ENCODE results near the gene SSTR5. TPM values are rescaled to one million over a fixed set of nuclear protein-coding genes. Genes with fewer than 3 reads are reported as not detected.
A peak's percentile ranks its signal among the peaks of the same experiment; 100 is the strongest.

Gene SSTR5
- total RNA-seq, 4 donors from 2014 or later: not detected

GRCh38 chr16:1077877-1078578, 5.5 kb downstream of the SSTR5 start:
- Histone ChIP-seq H3K4me1 (peaks cover 17 to 33% (median 19%) of the 10 kb centered on the region in 3 donors), H3K27me3 (peaks cover 0 to 99% (median 8%) of the 10 kb centered on the region in 4 donors), H3K36me3 (no peaks in the 10 kb centered on the region), H3K9me3 (peaks cover 0 to under 1% (median 0%) of the 10 kb centered on the region in 3 donors), H3K27ac (no peak overlapping the region), H3K4me3 (peak overlapping the region in 1 of 4 donors; percentile 28)
- TF ChIP-seq CTCF (IDR thresholded peaks at IDR 0.05): no peak
- DNase-seq: no peak
- intact Hi-C loops (cut with DNase I): no loop called here
- WGBS, 2 donors: 25 to 45% methylated on average over 4 to 11 of the region's 36 CpGs

GRCh38 chr16:1078579-1079021, 6.1 kb downstream of the SSTR5 start:
- TF ChIP-seq POLR2A (IDR thresholded peaks at IDR 0.05) (no peak), CTCF (IDR thresholded peaks at IDR 0.05) (no peak)
- H3K4me3 ChIP-seq: peak overlapping the region in 1 of 4 donors; percentile 28
- 0 to 30% methylated on average over 11 to 14 of the region's 28 CpGs for WGBS, 2 donors
- H3K27me3 ChIP-seq: peaks cover 0 to 99% (median 5%) of the 10 kb centered on the region in 4 donors
- intact Hi-C loops (cut with DNase I): no loop called here
- H3K9me3 ChIP-seq: peaks cover 0 to 6% (median 0%) of the 10 kb centered on the region in 3 donors
- DNase-seq: no peak
- no peak overlapping the region for H3K27ac ChIP-seq
- H3K4me1 ChIP-seq: peaks cover 19 to 38% (median 23%) of the 10 kb centered on the region in 3 donors
- no peaks in the 10 kb centered on the region for H3K36me3 ChIP-seq

- no peak for DNase-seq
- TF ChIP-seq POLR2A (IDR thresholded peaks at IDR 0.05): no peak
- TF ChIP-seq CTCF (IDR thresholded peaks at IDR 0.05): no peak
- Histone ChIP-seq H3K9me3 (peaks cover 0 to 14% (median 4%) of the 10 kb centered on the region in 3 donors), H3K27me3 (peaks cover 0 to 99% (median 5%) of the 10 kb centered on the region in 4 donors), H3K27ac (no peak overlapping the region), H3K4me3 (no peak overlapping the region), H3K4me1 (peaks cover 19 to 40% (median 23%) of the 10 kb centered on the region in 3 donors), H3K36me3 (no peaks in the 10 kb centered on the region)
- intact Hi-C loops (cut with DNase I): no loop called here
- 95 to 98% methylated on average over 4 to 9 of the region's 43 CpGs for WGBS, 2 donors
Observed at GRCh38 chr16:1079341-1079740, 6.8 kb downstream of the SSTR5 start.

GRCh38 chr16:1079786-1080525, 7.4 kb downstream of the SSTR5 start:
- Histone ChIP-seq H3K4me1 (peaks cover 19 to 40% (median 23%) of the 10 kb centered on the region in 3 donors), H3K9me3 (peaks cover 0 to 20% (median 10%) of the 10 kb centered on the region in 3 donors), H3K4me3 (no peak overlapping the region), H3K27me3 (peaks cover 0 to 99% (median 5%) of the 10 kb centered on the region in 4 donors), H3K36me3 (no peaks in the 10 kb centered on the region), H3K27ac (no peak overlapping the region)
- no CpG with 5 or more reads among the region's 45 CpGs for WGBS, 2 donors
- TF ChIP-seq POLR2A (IDR thresholded peaks at IDR 0.05): no peak
- no peak for TF ChIP-seq CTCF (IDR thresholded peaks at IDR 0.05)
- intact Hi-C loops (cut with DNase I): no loop called here
- no peak for DNase-seq
